ENCODE data around the gene PHF20.

Gene PHF20

GRCh38 chr20:35806075-35806474 is 34.3 kb downstream of the PHF20 start:
- no peak overlapping the region for H2AFZ ChIP-seq (ENCODE audit: insufficient read depth, low read length, poor library complexity)

GRCh38 chr20:35807877-35808276 is 36.1 kb downstream of the PHF20 start:
- Histone ChIP-seq H2BK12ac (ENCODE audit: low read length) (no peak overlapping the region), H4K12ac (ENCODE audit: low read depth, low read length) (no peak overlapping the region), H2AK5ac (ENCODE audit: low read length) (no peak overlapping the region), H3K9me3 (ENCODE audit: insufficient read depth, low read depth, low read length) (no peaks in the 10 kb centered on the region), H3K27me3 (ENCODE audit: insufficient read depth, low read length) (no peaks in the 10 kb centered on the region), H2BK5ac (ENCODE audit: low read depth, low read length, poor library complexity) (no peak overlapping the region), H3K27ac (ENCODE audit: low read depth, low read length) (no peak overlapping the region), H3K4ac (ENCODE audit: low read depth, low read length) (no peak overlapping the region), H2AFZ (ENCODE audit: insufficient read depth, low read length, poor library complexity) (no peak overlapping the region), H2BK120ac (ENCODE audit: insufficient read depth, low read length, poor library complexity) (no peak overlapping the region), H3K4me1 (ENCODE audit: control insufficient read depth in 1 of 2, insufficient read depth in 2 of 2, low read length in 2 of 2) (no peaks in the 10 kb centered on the region), H4K8ac (ENCODE audit: low read depth, low read length) (no peak overlapping the region), H3K36me3 (ENCODE audit: control insufficient read depth in 1 of 2, insufficient read depth in 2 of 2, low read length in 2 of 2) (peaks cover 5 to 13% of the 10 kb centered on the region in 2 experiments), H3K79me2 (ENCODE audit: control insufficient read depth, insufficient read depth, low read length, poor library complexity) (no peaks in the 10 kb centered on the region), H3K18ac (ENCODE audit: low read length) (no peak overlapping the region), H3K4me2 (ENCODE audit: low read length) (no peak overlapping the region), H3K4me3 (ENCODE audit: low read depth, low read length) (no peak overlapping the region), H3K14ac (ENCODE audit: low read length) (no peak overlapping the region), H3K79me1 (ENCODE audit: low read length) (no peaks in the 10 kb centered on the region), H3K9ac (ENCODE audit: low read length) (no peak overlapping the region), H3K23ac (ENCODE audit: low read length) (no peak overlapping the region), H4K91ac (ENCODE audit: low read depth, low read length) (no peak overlapping the region)
- no CpG with 5 or more reads among the region's 2 CpGs for WGBS (ENCODE audit: extremely low coverage, insufficient coverage, insufficient read length)
- DNase-seq = no peak

More at GRCh38 chr20:35806075-35806474, 34.3 kb downstream of the PHF20 start:
- Histone ChIP-seq H3K9me3 (ENCODE audit: insufficient read depth, low read depth, low read length) (no peaks in the 10 kb centered on the region), H3K4me3 (ENCODE audit: low read depth, low read length) (no peak overlapping the region), H3K18ac (ENCODE audit: low read length) (no peak overlapping the region), H3K79me2 (ENCODE audit: control insufficient read depth, insufficient read depth, low read length, poor library complexity) (no peaks in the 10 kb centered on the region), H3K9ac (ENCODE audit: low read length) (no peak overlapping the region), H2AK5ac (ENCODE audit: low read length) (no peak overlapping the region), H3K14ac (ENCODE audit: low read length) (no peak overlapping the region), H4K12ac (ENCODE audit: low read depth, low read length) (no peak overlapping the region), H2BK12ac (ENCODE audit: low read length) (no peak overlapping the region), H3K79me1 (ENCODE audit: low read length) (no peaks in the 10 kb centered on the region), H2BK120ac (ENCODE audit: insufficient read depth, low read length, poor library complexity) (no peak overlapping the region), H3K27me3 (ENCODE audit: insufficient read depth, low read length) (no peaks in the 10 kb centered on the region), H2BK5ac (ENCODE audit: low read depth, low read length, poor library complexity) (no peak overlapping the region), H3K4ac (ENCODE audit: low read depth, low read length) (no peak overlapping the region), H3K23ac (ENCODE audit: low read length) (no peak overlapping the region), H3K36me3 (ENCODE audit: control insufficient read depth in 1 of 2, insufficient read depth in 2 of 2, low read length in 2 of 2) (peaks cover 11 to 17% of the 10 kb centered on the region in 2 experiments), H4K91ac (ENCODE audit: low read depth, low read length) (no peak overlapping the region), H3K4me2 (ENCODE audit: low read length) (no peak overlapping the region), H3K4me1 (ENCODE audit: control insufficient read depth in 1 of 2, insufficient read depth in 2 of 2, low read length in 2 of 2) (no peaks in the 10 kb centered on the region), H3K27ac (ENCODE audit: low read depth, low read length) (no peak overlapping the region), H4K8ac (ENCODE audit: low read depth, low read length) (no peak overlapping the region)
- no CpG with 5 or more reads among the region's 3 CpGs for WGBS (ENCODE audit: extremely low coverage, insufficient coverage, insufficient read length)
- peak; percentile 81 to 86 for DNase-seq

- Histone ChIP-seq H2AK5ac (ENCODE audit: low read length) (no peak overlapping the region), H3K9ac (ENCODE audit: low read length) (no peak overlapping the region), H3K14ac (ENCODE audit: low read length) (no peak overlapping the region), H4K8ac (ENCODE audit: low read depth, low read length) (no peak overlapping the region), H3K4ac (ENCODE audit: low read depth, low read length) (no peak overlapping the region), H2BK5ac (ENCODE audit: low read depth, low read length, poor library complexity) (no peak overlapping the region), H2BK120ac (ENCODE audit: insufficient read depth, low read length, poor library complexity) (no peak overlapping the region), H3K36me3 (ENCODE audit: control insufficient read depth in 1 of 2, insufficient read depth in 2 of 2, low read length in 2 of 2) (peaks cover 1 to 10% of the 10 kb centered on the region in 2 experiments), H3K27ac (ENCODE audit: low read depth, low read length) (no peak overlapping the region), H3K27me3 (ENCODE audit: insufficient read depth, low read length) (no peaks in the 10 kb centered on the region), H3K4me1 (ENCODE audit: control insufficient read depth in 1 of 2, insufficient read depth in 2 of 2, low read length in 2 of 2) (peaks cover 8 to 9% of the 10 kb centered on the region in 2 experiments), H3K4me2 (ENCODE audit: low read length) (no peak overlapping the region), H3K23ac (ENCODE audit: low read length) (no peak overlapping the region), H4K91ac (ENCODE audit: low read depth, low read length) (no peak overlapping the region), H2BK12ac (ENCODE audit: low read length) (no peak overlapping the region), H3K18ac (ENCODE audit: low read length) (no peak overlapping the region), H2AFZ (ENCODE audit: insufficient read depth, low read length, poor library complexity) (no peak overlapping the region), H3K79me1 (ENCODE audit: low read length) (peaks cover 2% of the 10 kb centered on the region), H3K79me2 (ENCODE audit: control insufficient read depth, insufficient read depth, low read length, poor library complexity) (no peaks in the 10 kb centered on the region), H4K12ac (ENCODE audit: low read depth, low read length) (no peak overlapping the region), H3K9me3 (ENCODE audit: insufficient read depth, low read depth, low read length) (no peaks in the 10 kb centered on the region), H3K4me3 (ENCODE audit: low read depth, low read length) (no peak overlapping the region)
- no peak for DNase-seq
- WGBS (ENCODE audit: extremely low coverage, insufficient coverage, insufficient read length) = no CpG with 5 or more reads among the region's 2 CpGs
Measured at GRCh38 chr20:35820715-35821114, 48.9 kb downstream of the PHF20 start.

- no peak overlapping the region for H3K27ac ChIP-seq (ENCODE audit: low read depth, low read length)
- no peak overlapping the region for H3K14ac ChIP-seq (ENCODE audit: low read length)
- H3K36me3 ChIP-seq (ENCODE audit: control insufficient read depth in 1 of 2, insufficient read depth in 2 of 2, low read length in 2 of 2) = peaks cover 1 to 5% of the 10 kb centered on the region in 2 experiments
- H2BK5ac ChIP-seq (ENCODE audit: low read depth, low read length, poor library complexity) = no peak overlapping the region
- WGBS (ENCODE audit: extremely low coverage, insufficient coverage, insufficient read length) = no CpG with 5 or more reads among the region's 8 CpGs
- no peaks in the 10 kb centered on the region for H3K9me3 ChIP-seq (ENCODE audit: insufficient read depth, low read depth, low read length)
- no peak overlapping the region for H3K4ac ChIP-seq (ENCODE audit: low read depth, low read length)
- H3K9ac ChIP-seq (ENCODE audit: low read length) = no peak overlapping the region
- no peaks in the 10 kb centered on the region for H3K79me2 ChIP-seq (ENCODE audit: control insufficient read depth, insufficient read depth, low read length, poor library complexity)
- H2BK12ac ChIP-seq (ENCODE audit: low read length) = no peak overlapping the region
- peaks cover 2% of the 10 kb centered on the region for H3K79me1 ChIP-seq (ENCODE audit: low read length)
- peak overlapping the region; percentile 81 for H3K18ac ChIP-seq (ENCODE audit: low read length)
- H4K8ac ChIP-seq (ENCODE audit: low read depth, low read length) = no peak overlapping the region
- H3K4me3 ChIP-seq (ENCODE audit: low read depth, low read length) = no peak overlapping the region
- H2AFZ ChIP-seq (ENCODE audit: insufficient read depth, low read length, poor library complexity) = no peak overlapping the region
- no peaks in the 10 kb centered on the region for H3K27me3 ChIP-seq (ENCODE audit: insufficient read depth, low read length)
- H3K23ac ChIP-seq (ENCODE audit: low read length) = no peak overlapping the region
- peak; percentile 61 to 89 for DNase-seq
- no peak overlapping the region for H2AK5ac ChIP-seq (ENCODE audit: low read length)
- H3K4me2 ChIP-seq (ENCODE audit: low read length) = no peak overlapping the region
- peaks cover 8 to 9% of the 10 kb centered on the region in 2 experiments for H3K4me1 ChIP-seq (ENCODE audit: control insufficient read depth in 1 of 2, insufficient read depth in 2 of 2, low read length in 2 of 2)
- H4K12ac ChIP-seq (ENCODE audit: low read depth, low read length) = no peak overlapping the region
- H2BK120ac ChIP-seq (ENCODE audit: insufficient read depth, low read length, poor library complexity) = no peak overlapping the region
- H4K91ac ChIP-seq (ENCODE audit: low read depth, low read length) = no peak overlapping the region
Measured at GRCh38 chr20:35821807-35822242, 50.0 kb downstream of the PHF20 start.
